DOHH2 (cell line): ENCODE measurements around the gene CLDN34.

Experiments
- H3F3A ChIP-seq: fragments of 200-600 bp; sonication (generic), shearing (Covaris generic); 2 replicates; pipeline ENCODE4 v1.6.0; 2016; ENCODE audit warnings: antibody characterized with exemption, mild to moderate bottlenecking; ENCODE audit not compliant: control insufficient read depth, insufficient read depth
- H3K27ac ChIP-seq: fragments of 200-600 bp; sonication (generic); 2 replicates; pipeline ENCODE4 v1.5.1; 2014; ENCODE audit warnings: low read depth, mild to moderate bottlenecking, low read length, moderate library complexity
- H3K27me3 ChIP-seq: fragments of 200-600 bp; sonication (generic); 2 replicates; pipeline ENCODE4 v1.6.1; 2014; ENCODE audit warnings: mild to moderate bottlenecking, low read length, mixed read lengths; ENCODE audit not compliant: control insufficient read depth
- H3K36me3 ChIP-seq: fragments of 200-600 bp; sonication (generic); 2 replicates; pipeline ENCODE4 v1.6.1; 2014; ENCODE audit warnings: mild to moderate bottlenecking, low read length, moderate library complexity, mixed read lengths; ENCODE audit not compliant: control insufficient read depth
- H3K4me1 ChIP-seq: fragments of 200-600 bp; sonication (generic); 2 replicates; pipeline ENCODE4 v1.6.1; 2014; ENCODE audit warnings: mild to moderate bottlenecking, low read length, mixed read lengths; ENCODE audit not compliant: control insufficient read depth
- H3K4me2 ChIP-seq: fragments of 200-600 bp; sonication (generic); 2 replicates; pipeline ENCODE4 v1.6.0; 2014; ENCODE audit warnings: mild to moderate bottlenecking, low read length, moderate library complexity
- H3K4me3 ChIP-seq: fragments of 200-600 bp; sonication (generic); 2 replicates; pipeline ENCODE4 v1.5.1; 2014; ENCODE audit warnings: mild to moderate bottlenecking, low read length, mixed read lengths
- H3K79me2 ChIP-seq: fragments of 200-600 bp; sonication (generic); 2 replicates; pipeline ENCODE4 v1.6.1; 2014; ENCODE audit warnings: mild to moderate bottlenecking, low read length, mixed read lengths; ENCODE audit not compliant: control insufficient read depth
- H3K9me2 ChIP-seq: fragments of 200-600 bp; sonication (generic); replicated peaks from 2 replicates; pipeline ENCODE4 v1.6.1; 2014; ENCODE audit warnings: mild to moderate bottlenecking, low read length, mixed read lengths; ENCODE audit not compliant: control insufficient read depth
- H3K9me3 ChIP-seq: fragments of 200-600 bp; sonication (generic); 2 replicates; pipeline ENCODE4 v1.6.1; 2014; ENCODE audit warnings: antibody characterized with exemption, low read length, mixed read lengths; ENCODE audit not compliant: control insufficient read depth, insufficient read depth
- H4K20me1 ChIP-seq: fragments of 200-600 bp; sonication (generic); 2 replicates; pipeline ENCODE4 v1.6.0; 2014; ENCODE audit warnings: low read depth, mild to moderate bottlenecking, antibody characterized with exemption, low read length, moderate library complexity; ENCODE audit not compliant: control insufficient read depth, insufficient read depth
- CTCF ChIP-seq: fragments of 200-600 bp; sonication (generic); IDR thresholded peaks from one replicate; pipeline ENCODE4 v1.5.1; 2014; ENCODE audit warnings: antibody characterized with exemption, mild to moderate bottlenecking, low read depth, low read length; ENCODE audit not compliant: poor library complexity, severe bottlenecking
- EZH2phosphoT487 ChIP-seq: fragments of 200-600 bp; sonication (generic); IDR thresholded peaks from 2 replicates; pipeline ENCODE4 v1.6.1; 2017; ENCODE audit warnings: borderline replicate concordance, mild to moderate bottlenecking, antibody characterized with exemption, low read length, moderate library complexity, mixed read lengths

CLDN34 gene

DNA sequence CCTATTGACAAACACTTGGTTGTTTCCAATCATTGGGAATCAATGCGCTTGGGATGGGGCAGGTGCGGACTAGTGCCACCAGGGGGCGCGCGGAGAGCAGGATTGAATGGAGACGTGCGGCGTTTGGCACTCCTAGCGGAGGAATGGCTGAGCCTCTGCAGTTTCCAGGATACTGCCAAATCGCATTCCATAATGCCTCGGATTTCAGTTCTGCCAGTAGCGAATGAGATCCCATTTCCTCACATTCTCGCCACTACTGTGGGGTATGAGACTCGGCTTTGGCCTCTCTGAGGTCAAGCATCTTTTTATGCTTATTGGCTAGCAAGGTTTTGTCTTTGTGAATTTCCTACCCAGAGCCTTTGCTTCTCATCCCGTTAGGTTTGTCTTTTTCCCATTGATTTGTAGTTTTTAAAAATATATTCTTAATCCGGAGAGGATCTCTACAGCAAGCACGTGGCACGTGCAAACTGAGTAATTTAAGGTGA is 28.7 kb downstream of the CLDN34 start:
- Histone ChIP-seq H3K9me3 (no peaks in the 10 kb centered on the region), H3K36me3 (no peaks in the 10 kb centered on the region), H3K4me1 (peaks cover 8% of the 10 kb centered on the region), H4K20me1 (no peaks in the 10 kb centered on the region), H3K27ac (no peak overlapping the region), H3K4me3 (no peak overlapping the region), H3K27me3 (no peaks in the 10 kb centered on the region), H3K9me2 (no peaks in the 10 kb centered on the region), H3F3A (no peaks in the 10 kb centered on the region), H3K4me2 (no peak overlapping the region), H3K79me2 (no peaks in the 10 kb centered on the region)
- peak; percentile 73 for TF ChIP-seq CTCF
- TF ChIP-seq EZH2phosphoT487, result no peak

GRCh38 chrX:9997041-9997440 is 29.9 kb downstream of the CLDN34 start:
- H3K4me2 ChIP-seq, result no peak overlapping the region
- no peaks in the 10 kb centered on the region for H3K27me3 ChIP-seq
- TF ChIP-seq CTCF (no peak), EZH2phosphoT487 (no peak)
- no peaks in the 10 kb centered on the region for H3K9me3 ChIP-seq
- H4K20me1 ChIP-seq, result no peaks in the 10 kb centered on the region
- no peak overlapping the region for H3K4me3 ChIP-seq
- H3F3A ChIP-seq, result no peaks in the 10 kb centered on the region
- no peaks in the 10 kb centered on the region for H3K9me2 ChIP-seq
- no peaks in the 10 kb centered on the region for H3K36me3 ChIP-seq
- peaks cover 8% of the 10 kb centered on the region for H3K4me1 ChIP-seq
- H3K27ac ChIP-seq, result no peak overlapping the region
- H3K79me2 ChIP-seq, result no peaks in the 10 kb centered on the region

GRCh38 chrX:9997524-9997923 is 30.4 kb downstream of the CLDN34 start:
- Histone ChIP-seq H3K36me3 (no peaks in the 10 kb centered on the region), H3K4me1 (peaks cover 8% of the 10 kb centered on the region), H4K20me1 (no peaks in the 10 kb centered on the region), H3K27me3 (no peaks in the 10 kb centered on the region), H3K79me2 (no peaks in the 10 kb centered on the region), H3K9me3 (no peaks in the 10 kb centered on the region), H3F3A (no peaks in the 10 kb centered on the region), H3K9me2 (no peaks in the 10 kb centered on the region), H3K4me2 (no peak overlapping the region), H3K27ac (no peak overlapping the region), H3K4me3 (no peak overlapping the region)
- TF ChIP-seq CTCF, result no peak
- TF ChIP-seq EZH2phosphoT487, result no peak
